ENCODE measurements around the gene MRPS22.

GRCh38 chr3:139388077-139388476 is 44.3 kb downstream of the MRPS22 start:
- TF ChIP-seq, protein P1, sequence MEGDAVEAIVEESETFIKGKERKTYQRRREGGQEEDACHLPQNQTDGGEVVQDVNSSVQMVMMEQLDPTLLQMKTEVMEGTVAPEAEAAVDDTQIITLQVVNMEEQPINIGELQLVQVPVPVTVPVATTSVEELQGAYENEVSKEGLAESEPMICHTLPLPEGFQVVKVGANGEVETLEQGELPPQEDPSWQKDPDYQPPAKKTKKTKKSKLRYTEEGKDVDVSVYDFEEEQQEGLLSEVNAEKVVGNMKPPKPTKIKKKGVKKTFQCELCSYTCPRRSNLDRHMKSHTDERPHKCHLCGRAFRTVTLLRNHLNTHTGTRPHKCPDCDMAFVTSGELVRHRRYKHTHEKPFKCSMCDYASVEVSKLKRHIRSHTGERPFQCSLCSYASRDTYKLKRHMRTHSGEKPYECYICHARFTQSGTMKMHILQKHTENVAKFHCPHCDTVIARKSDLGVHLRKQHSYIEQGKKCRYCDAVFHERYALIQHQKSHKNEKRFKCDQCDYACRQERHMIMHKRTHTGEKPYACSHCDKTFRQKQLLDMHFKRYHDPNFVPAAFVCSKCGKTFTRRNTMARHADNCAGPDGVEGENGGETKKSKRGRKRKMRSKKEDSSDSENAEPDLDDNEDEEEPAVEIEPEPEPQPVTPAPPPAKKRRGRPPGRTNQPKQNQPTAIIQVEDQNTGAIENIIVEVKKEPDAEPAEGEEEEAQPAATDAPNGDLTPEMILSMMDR (IDR thresholded peaks at IDR 0.05) = no peak
- TF ChIP-seq POLR2A (IDR thresholded peaks at IDR 0.05) = no peak
- TF ChIP-seq POLR2AphosphoS5 (IDR thresholded peaks at IDR 0.05) = no peak
